Measurements from ENCODE around the gene SDHA.

GRCh38 chr5:204462-204861, 13.7 kb upstream of the SDHA start:
- TF ChIP-seq CTCF (IDR thresholded peaks at IDR 0.05) (no peak), POLR2A (IDR thresholded peaks at IDR 0.05) (no peak)

Measured in heart left ventricle (tissue), 13 donors.